ENCODE results near the gene CUL3. TPM values are rescaled to one million over a fixed set of nuclear protein-coding genes. Genes with fewer than 3 reads are reported as not detected.

CUL3 gene
- total RNA-seq, 1 experiment from 2014 or later: 114 TPM

DNA sequence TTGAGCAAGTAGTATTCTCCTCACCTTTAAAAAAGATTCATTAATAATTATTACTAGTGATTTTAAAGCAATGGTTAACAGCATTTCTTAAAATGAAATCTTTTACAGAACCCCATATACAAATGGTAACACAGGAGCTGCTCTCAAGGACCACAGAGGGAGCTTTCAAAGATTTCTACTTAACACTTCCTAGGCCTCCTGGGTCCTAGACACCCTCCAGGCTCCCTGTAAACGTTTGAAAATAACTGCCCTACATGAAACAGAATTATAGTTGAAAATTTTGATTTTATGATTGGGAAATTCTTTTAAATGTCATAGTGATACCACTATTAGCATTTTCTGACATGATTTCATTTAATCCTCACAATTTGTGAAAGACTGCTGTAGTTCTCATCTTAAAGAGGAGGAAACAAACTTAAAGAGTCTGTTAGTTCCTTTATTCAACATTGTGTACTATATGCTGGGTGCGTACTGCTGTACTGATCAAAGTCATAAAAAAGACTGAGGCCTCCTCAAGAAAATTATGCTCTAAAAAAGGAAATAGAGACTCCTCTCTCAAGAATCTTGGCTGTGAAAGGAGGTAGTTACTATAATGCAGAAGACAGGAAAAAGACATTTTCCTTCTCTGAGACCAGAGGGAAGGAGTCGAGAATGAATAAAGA lies 10.6 kb downstream of the CUL3 start:
- no peak overlapping the region for H4K8ac ChIP-seq (replicated peaks; ENCODE audit: insufficient read length, low read depth, low read length)
- no peaks in the 10 kb centered on the region for H3K9me3 ChIP-seq (ENCODE audit: control insufficient read depth, low read depth, low read length)
- no CpG with 5 or more reads among the region's 3 CpGs for WGBS (ENCODE audit: extremely low coverage, insufficient read length, low lambda C conversion rate)
- Mint-ChIP-seq H3K9me3 (no peaks in the 10 kb centered on the region), H3K27me3 (ENCODE audit: low read depth) (no peaks in the 10 kb centered on the region), H3K4me3 (peak overlapping the region in 1 of 2 experiments; percentile 43; a peak in 3 of 5 replicates), H3K27ac (peak overlapping the region in 1 of 3 experiments; percentile 32; a peak in 1 of 7 replicates), H3K36me3 (ENCODE audit: insufficient read depth in 1 of 3, low read depth in 3 of 3) (no peaks in the 10 kb centered on the region), H3K4me1 (peaks cover 75 to 77% of the 10 kb centered on the region in 2 experiments)
- H2AK5ac ChIP-seq (ENCODE audit: insufficient read length, low read length): no peak overlapping the region
- no peak overlapping the region for H3K18ac ChIP-seq (ENCODE audit: insufficient read length, low read depth, low read length)
- no peak overlapping the region for H3K4ac ChIP-seq (ENCODE audit: low read depth, low read length)
- H3K79me2 ChIP-seq (ENCODE audit: insufficient read depth, low read length): peaks cover 34% of the 10 kb centered on the region; the same call in 1 of the 2 replicates
- H3K79me1 ChIP-seq (ENCODE audit: insufficient read depth, low read depth, low read length, poor library complexity, severe bottlenecking): no peaks in the 10 kb centered on the region
- no peak overlapping the region for H3K14ac ChIP-seq (ENCODE audit: insufficient read depth, low read length)
- no peak overlapping the region for H2BK20ac ChIP-seq (ENCODE audit: low read depth, low read length, poor library complexity, severe bottlenecking)
- no peak overlapping the region for H3K27ac ChIP-seq (ENCODE audit: insufficient read length, low read depth, low read length)
- no peak overlapping the region for H3K9ac ChIP-seq (ENCODE audit: extremely low read depth, insufficient read length, low read length)
- no peak overlapping the region for H2BK15ac ChIP-seq (ENCODE audit: low read depth, low read length)
- no peak for DNase-seq
- no peak overlapping the region for H2BK5ac ChIP-seq (ENCODE audit: insufficient read length, low read length)
- H4K91ac ChIP-seq (ENCODE audit: insufficient read length, low read depth, low read length): no peak overlapping the region
- no peak overlapping the region for H2BK120ac ChIP-seq (ENCODE audit: low read depth, low read length, poor library complexity, severe bottlenecking)
- no peak overlapping the region for H3K56ac ChIP-seq (ENCODE audit: insufficient read length, low read depth, low read length)
- no peak overlapping the region for H3K23ac ChIP-seq (ENCODE audit: insufficient read length, low read depth, low read length)
- TF ChIP-seq, protein P1, sequence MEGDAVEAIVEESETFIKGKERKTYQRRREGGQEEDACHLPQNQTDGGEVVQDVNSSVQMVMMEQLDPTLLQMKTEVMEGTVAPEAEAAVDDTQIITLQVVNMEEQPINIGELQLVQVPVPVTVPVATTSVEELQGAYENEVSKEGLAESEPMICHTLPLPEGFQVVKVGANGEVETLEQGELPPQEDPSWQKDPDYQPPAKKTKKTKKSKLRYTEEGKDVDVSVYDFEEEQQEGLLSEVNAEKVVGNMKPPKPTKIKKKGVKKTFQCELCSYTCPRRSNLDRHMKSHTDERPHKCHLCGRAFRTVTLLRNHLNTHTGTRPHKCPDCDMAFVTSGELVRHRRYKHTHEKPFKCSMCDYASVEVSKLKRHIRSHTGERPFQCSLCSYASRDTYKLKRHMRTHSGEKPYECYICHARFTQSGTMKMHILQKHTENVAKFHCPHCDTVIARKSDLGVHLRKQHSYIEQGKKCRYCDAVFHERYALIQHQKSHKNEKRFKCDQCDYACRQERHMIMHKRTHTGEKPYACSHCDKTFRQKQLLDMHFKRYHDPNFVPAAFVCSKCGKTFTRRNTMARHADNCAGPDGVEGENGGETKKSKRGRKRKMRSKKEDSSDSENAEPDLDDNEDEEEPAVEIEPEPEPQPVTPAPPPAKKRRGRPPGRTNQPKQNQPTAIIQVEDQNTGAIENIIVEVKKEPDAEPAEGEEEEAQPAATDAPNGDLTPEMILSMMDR (conservative IDR thresholded peaks at IDR 0.05): no peak
- no peak overlapping the region for H4K5ac ChIP-seq (ENCODE audit: insufficient read length, low read depth, low read length)
- H2BK12ac ChIP-seq (ENCODE audit: insufficient read length, low read depth, low read length): no peak overlapping the region
- no peaks in the 10 kb centered on the region for H3K23me2 ChIP-seq (ENCODE audit: insufficient read length, low read depth, low read length, poor library complexity, severe bottlenecking)
- peak overlapping the region; percentile 28 for H3K4me2 ChIP-seq (ENCODE audit: insufficient read depth, insufficient read length, low read length)
- no peak overlapping the region for H2AFZ ChIP-seq (ENCODE audit: low read length)
- peaks cover 11% of the 10 kb centered on the region; the same call in 1 of the 2 replicates for H3K4me1 ChIP-seq (ENCODE audit: insufficient read depth, low read length)
- no peak overlapping the region for H3T11ph ChIP-seq (ENCODE audit: low read length)
- no peaks in the 10 kb centered on the region for H3K27me3 ChIP-seq (ENCODE audit: insufficient read depth, low read length)
- H4K20me1 ChIP-seq (ENCODE audit: control insufficient read depth, insufficient read depth, insufficient read length): no peaks in the 10 kb centered on the region

Data from H9 (cell line).